ENCODE results near the gene ZNF865. TPM values are rescaled to one million over a fixed set of nuclear protein-coding genes. Genes with fewer than 3 reads are reported as not detected.

Gene ZNF865
- total and polyA plus RNA-seq, 2 of the 8 experiments (the other 6 are each of a cell fraction or from before 2014, with no cell fraction given), result 3.5 to 13.6 TPM

GRCh38 chr19:55606817-55607216, 1.4 kb downstream of the ZNF865 start (continued):
- TF ChIP-seq CTCF (IDR thresholded peaks at IDR 0.05; ENCODE audit: control extremely low read depth in 1 of 3, insufficient read depth in 1 of 3, low read depth in 1 of 3, low read length in 3 of 3), result no peak
- no peak for TF ChIP-seq TEAD4 (IDR thresholded peaks at IDR 0.05; ENCODE audit: low read depth, low read length)
- TF ChIP-seq SIRT6 (IDR thresholded peaks at IDR 0.05; ENCODE audit: low read length), result no peak
- TF ChIP-seq JUN (IDR thresholded peaks at IDR 0.05; ENCODE audit: low read depth, low read length), result no peak
- TF ChIP-seq USF2 (IDR thresholded peaks at IDR 0.05; ENCODE audit: low read length), result no peak
- no peak for TF ChIP-seq TCF12 (IDR thresholded peaks at IDR 0.05; ENCODE audit: low read depth, low read length)
- no peak for TF ChIP-seq CHD7 (IDR thresholded peaks at IDR 0.05; ENCODE audit: insufficient replicate concordance, low read length)
- TF ChIP-seq GABPA (IDR thresholded peaks at IDR 0.05; ENCODE audit: borderline replicate concordance, insufficient read depth, low read length), result no peak

Measured in H1 (cell line).